Measurements from ENCODE around the gene SVBP.

DNA sequence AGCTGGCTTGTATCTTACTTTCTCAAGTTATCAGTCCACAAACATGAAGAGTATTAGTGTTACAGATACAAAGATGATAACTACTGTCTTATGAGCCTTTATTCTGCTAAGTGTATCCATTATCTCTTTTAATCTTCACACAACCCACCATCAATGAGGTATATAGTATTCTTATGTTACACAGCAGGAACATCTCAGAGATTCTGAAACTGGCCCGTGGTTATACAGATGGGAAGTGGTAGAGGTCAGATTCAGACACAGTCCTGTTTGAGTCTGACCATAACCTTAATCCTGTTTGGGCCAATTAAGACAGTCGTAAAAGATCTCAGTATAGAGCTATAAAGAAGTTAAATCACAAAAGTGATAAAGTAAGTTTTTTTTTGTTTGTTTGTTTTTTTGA is 37.5 kb downstream of the SVBP start:
- TF ChIP-seq, protein P1, sequence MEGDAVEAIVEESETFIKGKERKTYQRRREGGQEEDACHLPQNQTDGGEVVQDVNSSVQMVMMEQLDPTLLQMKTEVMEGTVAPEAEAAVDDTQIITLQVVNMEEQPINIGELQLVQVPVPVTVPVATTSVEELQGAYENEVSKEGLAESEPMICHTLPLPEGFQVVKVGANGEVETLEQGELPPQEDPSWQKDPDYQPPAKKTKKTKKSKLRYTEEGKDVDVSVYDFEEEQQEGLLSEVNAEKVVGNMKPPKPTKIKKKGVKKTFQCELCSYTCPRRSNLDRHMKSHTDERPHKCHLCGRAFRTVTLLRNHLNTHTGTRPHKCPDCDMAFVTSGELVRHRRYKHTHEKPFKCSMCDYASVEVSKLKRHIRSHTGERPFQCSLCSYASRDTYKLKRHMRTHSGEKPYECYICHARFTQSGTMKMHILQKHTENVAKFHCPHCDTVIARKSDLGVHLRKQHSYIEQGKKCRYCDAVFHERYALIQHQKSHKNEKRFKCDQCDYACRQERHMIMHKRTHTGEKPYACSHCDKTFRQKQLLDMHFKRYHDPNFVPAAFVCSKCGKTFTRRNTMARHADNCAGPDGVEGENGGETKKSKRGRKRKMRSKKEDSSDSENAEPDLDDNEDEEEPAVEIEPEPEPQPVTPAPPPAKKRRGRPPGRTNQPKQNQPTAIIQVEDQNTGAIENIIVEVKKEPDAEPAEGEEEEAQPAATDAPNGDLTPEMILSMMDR (IDR thresholded peaks at IDR 0.05; ENCODE audit: extremely low read depth in 1 of 2, insufficient read depth in 1 of 2, low read depth in 1 of 2, low read length in 2 of 2): no peak
- TF ChIP-seq EZH2 (IDR thresholded peaks at IDR 0.05; ENCODE audit: borderline replicate concordance, low read depth, low read length, severe bottlenecking) (no peak), MYC (IDR thresholded peaks at IDR 0.05; ENCODE audit: low read depth, low read length) (no peak), POLR2A (IDR thresholded peaks at IDR 0.05; ENCODE audit: low read depth, low read length) (no peak)
